GM23248 (cell line): ENCODE results near the gene CGAS. TPM values are rescaled to one million over a fixed set of nuclear protein-coding genes. Genes with fewer than 3 reads are reported as not detected.
"Not testable (repeated sequence)": the region's sequence is repeated elsewhere in the genome, so short reads cannot be mapped to it uniquely, and the experiment has no call there.

ENCODE experiments used
- DNase-seq: peaks from one replicate; pipeline ENCODE4 v3.0.0-alpha.2; 2015
- H2AFZ ChIP-seq: fragments of 200-600 bp; sonication (generic); 2 replicates; pipeline ENCODE4 v1.6.1; 2016; ENCODE audit warnings: antibody characterized with exemption
- H3F3A ChIP-seq: fragments of 200-600 bp; sonication (generic); 2 replicates; pipeline ENCODE4 v1.6.1; 2016; ENCODE audit warnings: mild to moderate bottlenecking, antibody characterized with exemption, mixed run types; ENCODE audit not compliant: insufficient read depth
- H3K27ac ChIP-seq: fragments of 200-600 bp; sonication (generic); 2 replicates; pipeline ENCODE4 v1.5.1; 2016; ENCODE audit warnings: mild to moderate bottlenecking
- H3K27me3 ChIP-seq: fragments of 200-600 bp; sonication (generic); replicated peaks from 2 replicates; pipeline ENCODE4 v1.6.1; 2016; ENCODE audit warnings: mild to moderate bottlenecking; ENCODE audit not compliant: insufficient read depth
- H3K36me3 ChIP-seq: fragments of 200-600 bp; sonication (generic); 2 replicates; pipeline ENCODE4 v1.6.1; 2016; ENCODE audit warnings: low read depth, mild to moderate bottlenecking
- H3K4me1 ChIP-seq: fragments of 200-600 bp; sonication (generic); 2 replicates; pipeline ENCODE4 v1.6.1; 2016; ENCODE audit warnings: mild to moderate bottlenecking; ENCODE audit not compliant: insufficient read depth
- H3K4me2 ChIP-seq: fragments of 200-600 bp; sonication (generic); one replicate; pipeline ENCODE4 v1.6.1; 2016; ENCODE audit warnings: mild to moderate bottlenecking; ENCODE audit not compliant: unreplicated experiment
- H3K4me3 ChIP-seq: fragments of 200-600 bp; sonication (generic); 2 replicates; pipeline ENCODE4 v1.5.1; 2016; ENCODE audit warnings: mild to moderate bottlenecking
- H3K79me2 ChIP-seq: fragments of 200-600 bp; sonication (generic); 2 replicates; pipeline ENCODE4 v1.6.1; 2016; ENCODE audit warnings: mild to moderate bottlenecking; ENCODE audit not compliant: insufficient read depth
- H3K9ac ChIP-seq: fragments of 200-600 bp; sonication (generic); 2 replicates; pipeline ENCODE4 v1.6.1; 2016; ENCODE audit warnings: mild to moderate bottlenecking
- H3K9me2 ChIP-seq: fragments of 200-600 bp; sonication (generic); 2 replicates; pipeline ENCODE4 v1.6.1; 2016; ENCODE audit warnings: mixed run types, mild to moderate bottlenecking, moderate library complexity; ENCODE audit not compliant: insufficient read depth
- H3K9me3 ChIP-seq: fragments of 200-600 bp; sonication (generic); one replicate; pipeline ENCODE4 v1.6.1; 2017; ENCODE audit warnings: low read depth
- H4K20me1 ChIP-seq: fragments of 200-600 bp; sonication (generic); 2 replicates; pipeline ENCODE4 v1.6.0; 2016; ENCODE audit not compliant: insufficient read depth
- EZH2 ChIP-seq: fragments of 200-600 bp; sonication (generic); IDR thresholded peaks from 2 replicates; pipeline ENCODE4 v1.6.1; 2018; ENCODE audit warnings: antibody characterized with exemption, mild to moderate bottlenecking; ENCODE audit not compliant: insufficient read depth, poor library complexity, severe bottlenecking
- EZH2phosphoT487 ChIP-seq: fragments of 200-600 bp; sonication (generic); IDR thresholded peaks from 2 replicates; pipeline ENCODE4 v1.6.1; 2018; ENCODE audit warnings: antibody characterized with exemption, moderate library complexity, mild to moderate bottlenecking, low read depth; ENCODE audit not compliant: insufficient read depth
- WGBS, 2 experiments: methylation state at CpG; one replicate each; pipeline ENCODE4 v1.1.6; 2015 to 2017; ENCODE audit warnings: low lambda C conversion rate in 2 of 2, low coverage in 1 of 2; ENCODE audit errors: missing lambda C conversion rate in 2 of 2; 5-methylcytosine and 5-hydroxymethylcytosine counted together
- in situ Hi-C: fragments of 300-500 bp; cut with MboI; formaldehyde crosslinking; loops from 2 replicates; pipeline ENCODE4 v1.15.0; 2020
- polyA plus RNA-seq: library from polyadenylated mRNA; unstranded; fragments of >200 nt; fragmentation: Nextera tagmentation; extraction: Ambion mirVana; gene quantifications from 2 replicates; pipeline ENCODE4 v1.2.1, GENCODE V29; 2016
- total RNA-seq: library from RNA; depleted of rRNA; stranded (reverse); fragments of >200 nt; shearing (Covaris generic); gene quantifications from 2 replicates; pipeline ENCODE4 v1.2.3, GENCODE V29; 2014

Gene CGAS
- total and polyA plus RNA-seq, 2 experiments from 2014 or later: 3.7 to 4.8 TPM

DNA sequence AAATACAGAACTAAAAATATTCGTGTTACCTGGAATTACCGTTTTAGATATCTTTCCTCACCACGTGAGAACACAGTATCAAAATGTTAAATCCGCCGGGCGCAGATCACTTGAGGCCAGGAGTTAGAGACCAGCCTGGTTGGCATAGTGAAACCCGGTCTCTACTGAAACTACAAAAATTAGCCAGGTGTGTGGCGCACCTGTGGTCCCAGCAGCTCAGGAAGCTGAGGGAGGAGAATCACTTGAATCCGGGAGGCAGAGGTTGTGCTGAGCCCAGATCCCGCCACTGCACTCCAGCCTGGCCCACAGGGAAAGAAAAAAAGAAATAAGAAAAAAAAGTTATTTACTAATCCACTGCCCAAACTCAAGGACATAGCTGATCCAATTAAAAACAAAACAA lies 62.2 kb downstream of the CGAS start:
- no peaks in the 10 kb centered on the region for H3K79me2 ChIP-seq
- no peaks in the 10 kb centered on the region for H3K9me2 ChIP-seq
- no peak overlapping the region for H3K9ac ChIP-seq
- H3K36me3 ChIP-seq: no peaks in the 10 kb centered on the region
- H3K27me3 ChIP-seq: no peaks in the 10 kb centered on the region
- H2AFZ ChIP-seq: no peak overlapping the region
- 89 to 90% methylated on average over 9 to 10 of the region's 10 CpGs for WGBS, 2 experiments
- no peak for DNase-seq
- no peak overlapping the region for H3K27ac ChIP-seq
- 0 out of 2 replicates have a peak, but pooled peaks cover 9% of the 10 kb centered on the region for H3F3A ChIP-seq
- no peaks in the 10 kb centered on the region for H3K9me3 ChIP-seq
- TF ChIP-seq EZH2 (no peak), EZH2phosphoT487 (no peak)
- peaks cover 7% of the 10 kb centered on the region for H3K4me1 ChIP-seq
- no peak overlapping the region for H3K4me2 ChIP-seq
- H3K4me3 ChIP-seq: no peak overlapping the region
- in situ Hi-C loops: no loop called here
- no peaks in the 10 kb centered on the region for H4K20me1 ChIP-seq

DNA sequence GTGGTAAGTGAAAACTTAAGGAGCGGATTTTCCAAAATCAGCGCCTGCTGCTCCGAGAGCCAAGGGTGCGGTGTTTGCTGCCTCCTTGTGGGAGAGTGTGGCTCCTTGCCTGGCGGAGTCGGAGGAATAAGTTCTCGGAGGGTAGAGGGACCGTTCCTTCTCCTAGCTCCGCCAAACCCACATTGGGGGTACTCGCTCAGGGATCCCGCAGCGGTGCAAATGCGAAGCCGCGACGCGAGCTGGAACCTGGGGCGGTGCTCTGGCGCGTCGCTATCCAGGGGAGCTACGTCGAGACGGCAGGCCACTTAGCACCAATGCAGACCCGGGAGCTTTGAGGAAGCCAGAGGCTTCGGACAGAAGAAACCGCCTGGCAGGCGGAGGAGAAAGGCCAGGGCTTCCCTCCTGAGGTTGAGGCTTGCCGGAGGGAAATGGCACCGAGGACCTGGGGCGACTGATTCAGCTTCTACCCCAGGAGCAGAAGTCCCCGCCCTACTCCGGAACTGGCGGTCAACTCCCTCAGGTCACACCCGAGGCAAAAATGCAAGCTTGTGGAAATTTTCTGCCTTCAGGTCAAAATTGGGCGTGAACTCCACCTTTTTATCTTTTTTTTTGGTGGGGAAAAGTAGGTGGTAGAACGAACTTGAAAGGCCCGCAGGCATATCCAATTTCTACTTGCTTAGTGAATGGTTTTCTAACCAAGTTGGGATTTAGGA lies 63.1 kb downstream of the CGAS start:
- in situ Hi-C loops: no loop called here
- Histone ChIP-seq H3K9ac (peak overlapping the region; percentile 70), H3K27ac (peak overlapping the region; percentile 36), H2AFZ (peak overlapping the region; percentile 97), H3K9me3 (no peaks in the 10 kb centered on the region), H3K9me2 (no peaks in the 10 kb centered on the region), H3K4me2 (peak overlapping the region; percentile 97), H3K36me3 (no peaks in the 10 kb centered on the region), H3F3A (0 out of 2 replicates have a peak, but pooled peaks cover 9% of the 10 kb centered on the region), H3K27me3 (no peaks in the 10 kb centered on the region), H4K20me1 (no peaks in the 10 kb centered on the region), H3K4me1 (peaks cover 7% of the 10 kb centered on the region), H3K4me3 (peak overlapping the region; percentile 77), H3K79me2 (no peaks in the 10 kb centered on the region)
- TF ChIP-seq EZH2: no peak
- no peak for TF ChIP-seq EZH2phosphoT487
- peak; percentile 78 for DNase-seq
- 6 to 9% methylated on average over 26 to 36 of the region's 38 CpGs for WGBS, 2 experiments

DNA sequence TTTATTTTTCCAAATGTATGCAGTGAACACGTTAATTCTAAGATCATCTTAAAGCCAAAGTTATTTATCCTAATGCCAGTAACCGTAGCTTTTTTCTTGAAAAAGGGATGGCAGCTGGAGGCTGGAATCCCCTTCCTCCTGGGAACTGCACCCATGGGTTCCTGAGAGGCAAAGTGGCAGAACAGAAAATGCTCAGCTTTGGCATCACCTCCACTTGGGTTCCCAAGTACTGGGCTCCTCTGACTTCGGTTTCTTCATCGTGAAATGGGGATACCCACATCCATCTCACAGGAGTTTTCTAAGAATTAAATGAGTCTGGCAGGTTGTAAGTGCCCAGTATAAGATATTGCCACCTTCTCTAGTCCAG lies 63.7 kb downstream of the CGAS start:
- Histone ChIP-seq H3K4me2 (peak overlapping the region; percentile 97), H2AFZ (peak overlapping the region; percentile 97), H3K36me3 (no peaks in the 10 kb centered on the region), H3F3A (0 out of 2 replicates have a peak, but pooled peaks cover 9% of the 10 kb centered on the region), H3K4me3 (peak overlapping the region; percentile 77), H3K9me2 (no peaks in the 10 kb centered on the region), H4K20me1 (no peaks in the 10 kb centered on the region), H3K9me3 (no peaks in the 10 kb centered on the region), H3K4me1 (peaks cover 7% of the 10 kb centered on the region), H3K9ac (peak overlapping the region; percentile 70), H3K27me3 (no peaks in the 10 kb centered on the region), H3K79me2 (no peaks in the 10 kb centered on the region), H3K27ac (no peak overlapping the region)
- in situ Hi-C loops: no loop called here
- TF ChIP-seq EZH2: no peak
- TF ChIP-seq EZH2phosphoT487: no peak
- no peak for DNase-seq
- 27 to 33% methylated on average over 4 of the region's 4 CpGs for WGBS, 2 experiments

DNA sequence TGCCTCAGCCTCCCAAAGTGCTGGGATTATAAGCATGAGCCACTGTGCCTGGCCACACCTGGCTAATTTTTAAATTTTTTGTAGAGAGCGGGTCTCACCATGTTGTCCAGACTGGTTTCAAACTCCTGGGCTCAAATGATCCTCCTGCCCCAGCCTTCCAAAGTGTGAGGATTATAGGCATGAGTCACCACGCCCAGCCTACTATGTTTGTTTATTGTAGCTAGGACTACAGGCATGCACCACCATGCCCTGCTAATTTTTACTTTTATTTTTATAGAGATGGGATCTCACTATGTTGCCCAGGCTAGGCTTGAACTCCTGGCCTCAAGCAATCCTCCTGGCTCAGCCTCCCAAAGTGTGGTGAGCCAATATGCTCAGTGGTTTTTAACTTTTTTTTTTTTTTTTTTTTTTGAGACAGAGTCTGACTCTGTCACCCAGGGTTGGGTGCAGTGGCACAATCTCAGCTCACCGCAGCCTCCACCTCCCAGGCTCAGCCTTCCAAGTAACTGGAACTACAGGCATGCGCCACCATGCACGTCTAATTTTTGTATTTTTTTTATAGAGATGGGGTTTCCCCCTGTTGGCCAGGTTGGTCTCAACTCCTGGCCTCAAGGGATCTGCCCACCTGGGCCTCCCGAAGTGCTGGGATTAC lies 69.5 kb downstream of the CGAS start:
- DNase-seq: peak; percentile 45
- no peak overlapping the region for H3K4me2 ChIP-seq

DNA sequence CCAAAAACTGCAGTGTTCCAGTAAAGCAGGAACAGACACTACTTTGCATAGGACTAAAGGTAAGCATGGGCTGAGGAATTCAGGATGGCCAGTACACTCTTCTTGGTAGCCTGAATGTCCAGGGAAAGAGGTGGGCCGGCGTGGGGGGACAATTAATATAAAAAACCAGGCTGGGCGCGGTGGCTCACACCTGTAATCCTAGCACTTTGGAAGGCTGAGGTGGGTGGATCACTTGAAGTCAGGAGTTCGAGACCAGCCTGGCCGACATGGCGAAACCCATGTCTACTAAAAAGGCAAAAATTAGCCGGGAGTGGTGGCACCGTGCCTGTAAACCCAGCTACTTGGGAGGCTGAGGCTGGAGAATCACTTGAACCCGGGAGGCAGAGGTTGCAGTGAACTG lies 70.6 kb downstream of the CGAS start:
- H3K9me2 ChIP-seq, DNase-seq, H3K79me2 ChIP-seq, H4K20me1 ChIP-seq, H3K9ac ChIP-seq, H3F3A ChIP-seq, H3K36me3 ChIP-seq, in situ Hi-C loops, H3K4me3 ChIP-seq, H3K9me3 ChIP-seq, H3K27ac ChIP-seq, H3K27me3 ChIP-seq, H3K4me2 ChIP-seq, H3K4me1 ChIP-seq, H2AFZ ChIP-seq: not testable (repeated sequence)
- 73 to 80% methylated on average over 10 of the region's 10 CpGs for WGBS, 2 experiments

More for the DNA sequence above, 69.5 kb downstream of the CGAS start:
- H3K4me3 ChIP-seq: no peak overlapping the region
- H3F3A ChIP-seq: no peaks in the 10 kb centered on the region
- no peak overlapping the region for H3K27ac ChIP-seq
- H3K9me3 ChIP-seq: no peaks in the 10 kb centered on the region
- in situ Hi-C loops: no loop called here
- H3K9me2 ChIP-seq: no peaks in the 10 kb centered on the region
- 83 to 90% methylated on average over 6 of the region's 6 CpGs for WGBS, 2 experiments
- H3K4me1 ChIP-seq: no peaks in the 10 kb centered on the region
- no peak overlapping the region for H2AFZ ChIP-seq
- H4K20me1 ChIP-seq: no peaks in the 10 kb centered on the region
- no peaks in the 10 kb centered on the region for H3K27me3 ChIP-seq
- no peak for TF ChIP-seq EZH2phosphoT487
- no peaks in the 10 kb centered on the region for H3K79me2 ChIP-seq
- H3K36me3 ChIP-seq: no peaks in the 10 kb centered on the region
- no peak overlapping the region for H3K9ac ChIP-seq
